Adrenal gland (tissue), 12 donors: Measurements from ENCODE around the gene ACBD7. TPM values are rescaled to one million over a fixed set of nuclear protein-coding genes. Genes with fewer than 3 reads are reported as not detected.

ENCODE experiments used
- DNase-seq, 7 donors: peaks; one replicate each; pipeline ENCODE4 v3.0.0-alpha.2; 2019 to 2020
- H3K27ac ChIP-seq, 5 donors: fragments of 200-600 bp; sonication (generic) in 4 of 5; 1 replicate in 3 of 5; 2 replicates in 2 of 5; pipeline versions ENCODE4 v1.5.1 to v1.8.0; 2016 to 2020; ENCODE audit warnings: mild to moderate bottlenecking in 1 of 5
- H3K27me3 ChIP-seq: fragments of 200-600 bp; 2 replicates; pipeline ENCODE4 v1.8.0; 2021
- H3K36me3 ChIP-seq, 2 donors: fragments of 200-600 bp; replicated peaks in 1 of 2; 1 replicate in 1 of 2; 2 replicates in 1 of 2; pipeline versions ENCODE4 v1.5.1 to v1.8.0; 2018 to 2022
- H3K4me1 ChIP-seq, 2 donors: fragments of 200-600 bp; replicated peaks in 1 of 2; 1 replicate in 1 of 2; 2 replicates in 1 of 2; pipeline versions ENCODE4 v1.5.1 to v1.8.0; 2018 to 2021
- H3K4me3 ChIP-seq, 4 donors: fragments of 200-600 bp; sonication (generic) in 3 of 4; one replicate each; pipeline ENCODE4 v1.5.1; 2016 to 2018
- H3K9me3 ChIP-seq, 3 donors: fragments of 200-600 bp; sonication (generic) in 1 of 3; replicated peaks in 1 of 3; 1 replicate in 2 of 3; 2 replicates in 1 of 3; pipeline versions ENCODE4 v1.5.1 to v1.8.0; 2016 to 2021
- CTCF ChIP-seq, 6 experiments: fragments of 450-650 bp in 4 of 6; fragments of 200-600 bp in 2 of 6; sonication (generic) in 1 of 6; IDR thresholded peaks; 1 replicate in 5 of 6; 2 replicates in 1 of 6; pipeline versions ENCODE4 v1.5.1 to v1.8.0; 2016 to 2021; ENCODE audit warnings: antibody characterized with exemption in 6 of 6, mild to moderate bottlenecking in 2 of 6, moderate library complexity in 1 of 6
- POLR2A ChIP-seq, 2 donors: fragments of 450-650 bp; IDR thresholded peaks; one replicate each; pipeline ENCODE4 v1.6.1; 2017; ENCODE audit warnings: antibody characterized with exemption in 2 of 2, mild to moderate bottlenecking in 2 of 2, moderate library complexity in 1 of 2
- WGBS, 4 donors: extraction: QIAGEN DNeasy Blood & Tissue Kit in 2 of 4; methylation state at CpG; one replicate each; pipeline versions ENCODE4 v1.1.5 to v1.1.7; 2013 to 2017; 5-methylcytosine and 5-hydroxymethylcytosine counted together
- intact Hi-C, 2 donors: fragments of 100-400 bp; cut with DNase I; formaldehyde crosslinking; loops; one replicate each; pipeline versions ENCODE4 v1.14.1 to v1.15.0; 2022 to 2023
- polyA plus RNA-seq, 3 donors: library from polyadenylated mRNA; stranded (reverse); fragments of 200-250 nt in 2 of 3; fragments of 350-450 nt in 1 of 3; fragmentation: Illumina TruSeq in 1 of 3; extraction: RNeasy Lipid Tissue Mini Kit (QIAGEN cat#74804) in 1 of 3; gene quantifications; one replicate each; pipeline ENCODE4 v1.2.3, GENCODE V29; 2013 to 2014
- total RNA-seq, 9 donors: library from RNA; depleted of rRNA in 4 of 9; stranded (reverse); fragments of >200 nt in 4 of 9; fragments of 120-200 nt in 1 of 9; fragmentation: NEBNext Ultra II Directional in 1 of 9; extraction: Animal tissue kit (Norgen Biotek cat#: 25700) in 1 of 9; gene quantifications; one replicate each; pipeline versions ENCODE4 v1.1.0 to v1.2.4, GENCODE V29; 2013 to 2023
- donor health status: healthy with polysubstance abuse.
- donor health status: Bipolar disorder and iron deficiency.
- donor health status: DM: yes; HTN: yes; CAD: no.
- donor health status: DM: no; HTN: no; CAD: no.
- donor health status: DM: no; HTN: no; CAD: no.
- donor health status: DM: yes; HTN: yes; CAD: no.

ACBD7 gene
- total and polyA plus RNA-seq, 12 donors: 0.18 to 1.4 (median 0.32) TPM; not detected in 7

DNA sequence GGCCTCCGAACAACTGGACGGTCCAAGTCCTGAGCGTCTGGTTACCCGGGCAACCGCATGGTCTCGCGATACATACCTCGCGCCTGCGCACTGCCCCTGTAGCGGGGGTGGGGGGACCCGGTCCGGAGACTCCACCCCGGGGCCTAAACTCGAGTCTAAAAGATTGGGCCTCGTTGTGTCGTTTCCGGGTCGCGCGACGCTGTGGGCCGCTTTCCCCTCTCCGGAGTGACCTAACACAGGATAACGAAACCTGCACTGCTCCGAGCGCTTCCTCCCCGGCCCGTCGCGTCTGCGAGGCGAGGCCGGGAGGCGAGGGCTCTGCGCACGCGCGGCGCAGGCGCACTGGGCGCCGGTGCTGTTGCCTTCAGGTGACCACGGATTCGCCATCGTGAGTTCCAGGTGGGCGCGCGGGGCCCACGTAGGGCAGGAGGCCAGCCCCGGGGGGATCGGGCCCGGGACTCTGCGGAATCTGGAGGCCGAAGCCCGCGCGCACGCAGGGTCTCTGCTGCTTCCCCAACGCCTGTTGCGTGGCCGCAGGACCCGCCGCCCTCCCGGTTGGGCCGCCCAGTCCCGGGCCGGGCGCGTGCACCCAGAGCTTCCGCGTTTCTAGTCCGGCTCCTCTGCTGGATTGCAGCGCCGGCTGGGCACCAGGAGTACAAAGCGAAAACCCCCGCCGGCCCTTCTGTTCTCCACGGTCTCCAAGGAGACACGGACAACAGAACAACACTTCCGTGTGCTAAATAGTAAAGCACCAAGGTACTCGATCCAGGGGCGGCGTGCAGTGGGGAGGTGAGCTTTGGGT, 8.6 kb upstream of the ACBD7 start, which contains the start of gene RPP38:
Gene RPP38, plus strand, starts transcription at position 345 of the 802 bp plus-strand sequence. CDS start 5,960 bp downstream, outside the sequence.
- intact Hi-C loops: no loop called here

DNA sequence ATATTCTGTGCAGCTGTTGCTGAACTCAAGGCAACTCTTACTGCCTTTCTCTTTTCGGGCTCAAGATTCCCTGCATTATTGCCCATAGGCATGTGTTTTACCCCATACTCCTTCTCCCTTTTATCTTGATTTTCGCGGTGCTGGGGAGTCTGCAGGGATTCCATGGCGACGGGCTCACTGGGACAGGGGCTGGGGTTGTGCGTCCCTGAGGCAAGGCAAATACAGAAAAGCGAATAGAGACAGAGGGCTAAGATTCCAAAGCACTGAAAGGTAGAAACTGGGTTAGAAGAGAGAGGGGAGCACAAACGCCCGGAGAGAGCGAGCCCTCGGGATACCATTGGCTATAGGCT, 8.1 kb upstream of the ACBD7 start:
- intact Hi-C loops: no loop called here
- no peaks in the 10 kb centered on the region for H3K27me3 ChIP-seq
- H3K4me1 ChIP-seq: peaks cover 9 to 29% of the 10 kb centered on the region in 2 donors
- no peak for TF ChIP-seq POLR2A (IDR thresholded peaks at IDR 0.05)
- no peak for TF ChIP-seq CTCF (IDR thresholded peaks at IDR 0.05)
- 0 to 3% (median 1%) methylated on average over 10 to 11 of the region's 11 CpGs for WGBS, 4 donors
- peak overlapping the region in 3 of 4 donors; percentile 79 to 98 (median 93) for H3K4me3 ChIP-seq
- DNase-seq: peak in 1 of 7 donors; percentile 15
- H3K36me3 ChIP-seq: no peaks in the 10 kb centered on the region
- H3K9me3 ChIP-seq: no peaks in the 10 kb centered on the region
- peak overlapping the region in 4 of 5 donors; percentile 92 to 96 (median 95) for H3K27ac ChIP-seq

More for the DNA sequence above, 8.6 kb upstream of the ACBD7 start, which contains the start of gene RPP38:
- Histone ChIP-seq H3K9me3 (no peaks in the 10 kb centered on the region), H3K27me3 (no peaks in the 10 kb centered on the region), H3K4me1 (peaks cover 9 to 29% of the 10 kb centered on the region in 2 donors), H3K27ac (peak within 1 kb of the TSS; percentile 92 to 99 (median 95)), H3K4me3 (peak within 1 kb of the TSS; percentile 31 to 98 (median 86)), H3K36me3 (peaks cover 0 to under 1% of the 10 kb centered on the region in 2 donors)
- 0 to 1% (median 0%) methylated on average over 11 to 84 of the region's 84 CpGs for WGBS, 4 donors
- TF ChIP-seq CTCF (IDR thresholded peaks at IDR 0.05) (no peak), POLR2A (IDR thresholded peaks at IDR 0.05) (peak in 1 of 2 donors; percentile 70)
- DNase-seq: peak; percentile 97 to 99 (median 98)

DNA sequence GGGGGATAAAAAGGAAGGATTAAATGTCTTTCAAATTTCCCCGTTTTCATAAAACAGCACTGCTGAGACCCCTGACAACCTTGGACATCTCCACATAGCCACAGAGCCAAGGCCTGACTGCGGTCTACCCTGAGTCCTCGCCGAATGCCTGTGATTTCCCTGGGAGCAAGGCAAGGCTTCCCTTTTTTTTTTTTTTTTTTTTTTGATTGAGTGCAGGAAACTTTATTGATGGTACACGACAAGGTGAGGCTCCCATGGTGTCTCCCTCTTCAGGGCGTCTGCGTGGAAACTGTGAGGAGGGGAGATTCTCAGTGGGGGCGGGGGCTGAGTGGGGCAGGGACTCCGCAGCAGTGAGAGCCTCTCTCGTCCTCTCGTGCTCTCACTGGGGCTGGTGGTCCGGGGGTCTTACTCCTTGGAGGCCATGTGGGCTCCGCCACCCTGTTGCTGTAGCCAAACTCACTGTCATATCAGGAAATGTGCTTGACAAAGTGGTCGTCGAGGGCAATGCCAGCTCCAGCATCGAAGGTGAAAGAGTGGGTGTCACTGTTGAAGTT, 4.4 kb upstream of the ACBD7 start:
- Histone ChIP-seq H3K4me3 (no peak overlapping the region), H3K9me3 (no peaks in the 10 kb centered on the region), H3K4me1 (peaks cover under 1 to 13% of the 10 kb centered on the region in 2 donors), H3K27me3 (no peaks in the 10 kb centered on the region), H3K36me3 (no peaks in the 10 kb centered on the region), H3K27ac (no peak overlapping the region)
- TF ChIP-seq POLR2A (IDR thresholded peaks at IDR 0.05) (no peak), CTCF (IDR thresholded peaks at IDR 0.05) (no peak)
- intact Hi-C loops: loop anchor here in 1 of 2 donors (5.0 kb wide), 1 partner anchor 141 kb away; the partner anchor contains the start of gene DCLRE1C
- WGBS, 4 donors: 82 to 89% (median 89%) methylated on average over 11 to 16 of the region's 16 CpGs
- DNase-seq: no peak

DNA sequence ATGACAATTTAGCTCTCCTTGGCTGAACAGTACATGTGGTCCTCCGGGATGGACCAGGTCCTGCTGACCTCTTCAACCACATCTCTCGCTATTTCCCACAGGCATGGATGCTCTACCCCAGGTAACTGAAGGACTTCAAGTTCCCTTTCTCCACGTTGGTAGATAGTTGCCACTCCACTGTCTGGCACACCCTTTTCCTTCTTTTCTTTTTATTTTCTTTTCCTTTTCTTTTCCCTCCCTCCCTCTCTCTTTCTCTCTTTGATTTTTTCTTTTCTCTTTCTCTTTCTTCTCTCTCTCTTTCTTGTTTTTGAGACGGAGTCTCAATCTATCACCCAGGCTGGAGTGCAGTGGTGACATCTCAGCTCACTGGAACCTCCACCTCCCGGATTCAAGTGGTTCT, 2.8 kb upstream of the ACBD7 start:
- Histone ChIP-seq H3K9me3 (no peaks in the 10 kb centered on the region), H3K4me3 (no peak overlapping the region), H3K27me3 (no peaks in the 10 kb centered on the region), H3K4me1 (peaks cover 0 to 8% of the 10 kb centered on the region in 2 donors), H3K36me3 (no peaks in the 10 kb centered on the region), H3K27ac (no peak overlapping the region)
- 71 to 87% (median 83%) methylated on average over 5 of the region's 5 CpGs for WGBS, 4 donors
- TF ChIP-seq POLR2A (IDR thresholded peaks at IDR 0.05): no peak
- TF ChIP-seq CTCF (IDR thresholded peaks at IDR 0.05): no peak
- no peak for DNase-seq
- intact Hi-C loops: loop anchor here in 1 of 2 donors (5.0 kb wide), 1 partner anchor 139 kb away; the partner anchor contains the start of gene DCLRE1C
